Kidney (tissue), 14 donors: ENCODE measurements around the gene ABCA10. TPM values are rescaled to one million over a fixed set of nuclear protein-coding genes. Genes with fewer than 3 reads are reported as not detected.

Experiments
- DNase-seq, 5 donors: peaks; one replicate each; pipeline ENCODE4 v3.0.0-alpha.2; 2013 to 2020
- FAIRE-seq: peaks from 2 replicates; lab custom pipeline; 2012; peaks lifted over from hg19 to GRCh38; lab: Jason Lieb, UNC
- H3K27ac ChIP-seq, 2 donors: one replicate each; pipeline ENCODE4 v1.7.0; 2013; ENCODE audit warnings: low read depth in 2 of 2, low read length in 2 of 2, inconsistent platforms in 1 of 2
- H3K27me3 ChIP-seq: one replicate; pipeline ENCODE4 v1.7.1; 2013; ENCODE audit warnings: low read length, inconsistent platforms; ENCODE audit not compliant: control insufficient read depth, insufficient read depth
- H3K36me3 ChIP-seq, 3 donors: one replicate each; pipeline versions ENCODE4 v1.7.0 to v1.7.1; 2013; ENCODE audit warnings: low read length in 3 of 3, control low read depth in 1 of 3, inconsistent platforms in 1 of 3; ENCODE audit not compliant: insufficient read depth in 3 of 3, control insufficient read depth in 2 of 3
- H3K4me1 ChIP-seq, 3 donors: one replicate each; pipeline versions ENCODE4 v1.7.0 to v1.7.1; 2013; ENCODE audit warnings: low read length in 3 of 3, inconsistent platforms in 1 of 3, low read depth in 1 of 3; ENCODE audit not compliant: control insufficient read depth in 2 of 3, insufficient read depth in 2 of 3
- H3K4me3 ChIP-seq, 3 donors: one replicate each; pipeline versions ENCODE4 v1.7.0 to v1.8.1; 2013; ENCODE audit warnings: low read length in 3 of 3, control low read depth in 1 of 3, inconsistent platforms in 1 of 3
- H3K9ac ChIP-seq, 3 donors: one replicate each; pipeline versions ENCODE4 v1.7.0 to v1.7.1; 2013; ENCODE audit warnings: low read length in 3 of 3, control low read depth in 1 of 3, inconsistent platforms in 1 of 3
- H3K9me3 ChIP-seq, 3 donors: one replicate each; pipeline versions ENCODE4 v1.7.0 to v1.7.1; 2013; ENCODE audit warnings: low read length in 3 of 3, control low read depth in 1 of 3, inconsistent platforms in 1 of 3; ENCODE audit not compliant: control insufficient read depth in 2 of 3, insufficient read depth in 1 of 3
- intact Hi-C: fragments of 100-400 bp; cut with DNase I; formaldehyde crosslinking; loops from one replicate; pipeline ENCODE4 v1.11.1; 2022
- polyA plus RNA-seq: library from polyadenylated mRNA; stranded (reverse); fragments of 350-450 nt; fragmentation: Illumina TruSeq; extraction: RNeasy Lipid Tissue Mini Kit (QIAGEN cat#74804); gene quantifications from one replicate; pipeline ENCODE4 v1.2.3, GENCODE V29; 2014; ENCODE audit warnings: low read depth, low replicate concordance; ENCODE audit not compliant: insufficient read depth
- total RNA-seq: library from RNA; stranded (reverse); fragmentation: NEBNext Ultra II Directional; extraction: Animal tissue kit (Norgen Biotek cat#: 25700); gene quantifications from one replicate; pipeline ENCODE4 v1.2.1, GENCODE V29; 2021
- TF ChIP-seq, protein P1 (sequence below): IDR thresholded peaks from 3 replicates; pipeline ENCODE4 v1.5.1; 2012; ENCODE audit warnings: mild to moderate bottlenecking, moderate library complexity, borderline replicate concordance; ENCODE audit not compliant: insufficient read depth; ENCODE audit errors: extremely low read depth
- donor health status: control.
- donor health status: control.
- donor health status: control.
- donor health status: control.
- donor health status: control.
- donor health status: DM: yes; HTN: yes; CAD: no.
- donor health status: Normal renal cell carcinoma (clear cell type).

ABCA10 gene
- total and polyA plus RNA-seq, 2 donors from 2014 or later = 2.1 to 4.2 TPM

- Histone ChIP-seq H3K36me3 (no peaks in the 10 kb centered on the region), H3K9ac (no peak overlapping the region), H3K4me1 (no peaks in the 10 kb centered on the region), H3K9me3 (no peaks in the 10 kb centered on the region), H3K4me3 (no peak overlapping the region), H3K27ac (no peak overlapping the region), H3K27me3 (no peaks in the 10 kb centered on the region)
- FAIRE-seq = no peak
- intact Hi-C loops = no loop called here
- TF ChIP-seq, protein P1, sequence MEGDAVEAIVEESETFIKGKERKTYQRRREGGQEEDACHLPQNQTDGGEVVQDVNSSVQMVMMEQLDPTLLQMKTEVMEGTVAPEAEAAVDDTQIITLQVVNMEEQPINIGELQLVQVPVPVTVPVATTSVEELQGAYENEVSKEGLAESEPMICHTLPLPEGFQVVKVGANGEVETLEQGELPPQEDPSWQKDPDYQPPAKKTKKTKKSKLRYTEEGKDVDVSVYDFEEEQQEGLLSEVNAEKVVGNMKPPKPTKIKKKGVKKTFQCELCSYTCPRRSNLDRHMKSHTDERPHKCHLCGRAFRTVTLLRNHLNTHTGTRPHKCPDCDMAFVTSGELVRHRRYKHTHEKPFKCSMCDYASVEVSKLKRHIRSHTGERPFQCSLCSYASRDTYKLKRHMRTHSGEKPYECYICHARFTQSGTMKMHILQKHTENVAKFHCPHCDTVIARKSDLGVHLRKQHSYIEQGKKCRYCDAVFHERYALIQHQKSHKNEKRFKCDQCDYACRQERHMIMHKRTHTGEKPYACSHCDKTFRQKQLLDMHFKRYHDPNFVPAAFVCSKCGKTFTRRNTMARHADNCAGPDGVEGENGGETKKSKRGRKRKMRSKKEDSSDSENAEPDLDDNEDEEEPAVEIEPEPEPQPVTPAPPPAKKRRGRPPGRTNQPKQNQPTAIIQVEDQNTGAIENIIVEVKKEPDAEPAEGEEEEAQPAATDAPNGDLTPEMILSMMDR = no peak
- DNase-seq = no peak
These were observed 40.7 kb upstream of the ABCA10 start for GRCh38 chr17:69269131-69269998.

- no peak overlapping the region for H3K9ac ChIP-seq
- H3K9me3 ChIP-seq = no peaks in the 10 kb centered on the region
- TF ChIP-seq, protein P1 = no peak
- H3K27me3 ChIP-seq = no peaks in the 10 kb centered on the region
- no peak overlapping the region for H3K27ac ChIP-seq
- H3K4me1 ChIP-seq = no peaks in the 10 kb centered on the region
- no peak for DNase-seq
- FAIRE-seq = no peak
- no peak overlapping the region for H3K4me3 ChIP-seq
- no peaks in the 10 kb centered on the region for H3K36me3 ChIP-seq
- intact Hi-C loops = no loop called here
These were observed 40.0 kb upstream of the ABCA10 start for GRCh38 chr17:69268543-69269014.

DNA sequence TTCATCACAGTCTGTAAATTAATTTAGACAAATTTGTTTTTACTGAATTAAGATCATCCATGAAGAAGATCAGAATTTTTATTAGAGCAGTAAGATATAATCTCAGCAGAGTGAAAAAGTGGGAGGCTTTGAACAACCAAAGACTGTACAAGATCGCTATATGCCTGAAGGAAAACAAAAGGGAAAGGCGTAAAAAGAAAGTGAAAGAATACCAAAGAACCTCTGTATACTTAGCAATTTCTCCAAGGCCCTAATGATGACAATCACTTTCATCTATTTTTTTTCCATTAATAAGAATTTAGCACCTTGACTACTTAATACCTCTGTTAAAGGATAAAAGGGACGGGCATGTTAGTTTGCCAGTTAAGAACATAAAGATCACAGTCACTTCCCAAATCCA is 38.6 kb upstream of the ABCA10 start:
- FAIRE-seq = no peak
- intact Hi-C loops = no loop called here
- DNase-seq = no peak
- no peaks in the 10 kb centered on the region for H3K36me3 ChIP-seq
- no peaks in the 10 kb centered on the region for H3K9me3 ChIP-seq
- no peak overlapping the region for H3K9ac ChIP-seq
- no peaks in the 10 kb centered on the region for H3K4me1 ChIP-seq
- H3K27me3 ChIP-seq = no peaks in the 10 kb centered on the region
- no peak overlapping the region for H3K27ac ChIP-seq
- no peak overlapping the region for H3K4me3 ChIP-seq
- TF ChIP-seq, protein P1 = no peak
